GM18517 (cell line): Measurements from ENCODE around the gene GPN2.
A peak's percentile ranks its signal among the peaks of the same experiment; 100 is the strongest.
"Not testable (repeated sequence)": the region's sequence is repeated elsewhere in the genome, so short reads cannot be mapped to it uniquely, and the experiment has no call there.

Experiments used
- ATAC-seq: cut with Tn5 transposase; IDR thresholded peaks from one replicate; pipeline ENCODE4 v1.9.1; 2021; ENCODE audit warnings: mild to moderate bottlenecking, moderate library complexity; ENCODE audit not compliant: unreplicated experiment

Gene GPN2

GRCh38 chr1:26861286-26861701 lies 28.8 kb downstream of the GPN2 start:
- ATAC-seq: no peak

GRCh38 chr1:26858891-26859640 lies 31.0 kb downstream of the GPN2 start:
- ATAC-seq: no peak

GRCh38 chr1:26858160-26858559 lies 31.9 kb downstream of the GPN2 start:
- no peak for ATAC-seq

GRCh38 chr1:26857473-26858060 lies 32.5 kb downstream of the GPN2 start:
- ATAC-seq: no peak

- ATAC-seq: no peak
These were observed 33.2 kb downstream of the GPN2 start for GRCh38 chr1:26856604-26857469.

- ATAC-seq: no peak
These were observed 33.9 kb downstream of the GPN2 start for GRCh38 chr1:26856181-26856580.

GRCh38 chr1:26855636-26856035 lies 34.4 kb downstream of the GPN2 start:
- ATAC-seq: no peak

GRCh38 chr1:26854906-26855305 lies 35.2 kb downstream of the GPN2 start:
- ATAC-seq: no peak

GRCh38 chr1:26853600-26853999 lies 36.5 kb downstream of the GPN2 start:
- ATAC-seq: no peak

GRCh38 chr1:26853156-26853555 lies 36.9 kb downstream of the GPN2 start:
- no peak for ATAC-seq

- ATAC-seq: no peak
These were observed 37.4 kb downstream of the GPN2 start for GRCh38 chr1:26852701-26853100.

GRCh38 chr1:26851106-26851684 lies 38.9 kb downstream of the GPN2 start:
- ATAC-seq: no peak

- no peak for ATAC-seq
These were observed 40.9 kb downstream of the GPN2 start for GRCh38 chr1:26848941-26849774.

GRCh38 chr1:26848499-26848898 lies 41.6 kb downstream of the GPN2 start:
- ATAC-seq: no peak

- ATAC-seq: not testable (repeated sequence)
These were observed 42.3 kb downstream of the GPN2 start for GRCh38 chr1:26847826-26848225.

GRCh38 chr1:26844424-26845196 lies 45.5 kb downstream of the GPN2 start:
- ATAC-seq: no peak

- no peak for ATAC-seq
These were observed 50.3 kb downstream of the GPN2 start for GRCh38 chr1:26839779-26840178.

GRCh38 chr1:26839339-26839722 lies 50.8 kb downstream of the GPN2 start:
- no peak for ATAC-seq

- peak; percentile 82 for ATAC-seq
These were observed 51.4 kb downstream of the GPN2 start for GRCh38 chr1:26838474-26839338.
